PC-3 (cell line): ENCODE measurements around the gene SHROOM2.

ENCODE experiments used
- CTCF ChIP-seq: fragments of 300-600 bp; sonication (generic); conservative IDR thresholded peaks from 2 replicates; pipeline ENCODE4 v1.5.1; 2017; ENCODE audit warnings: antibody characterized with exemption, low read depth, mild to moderate bottlenecking, low read length
- EZH2 ChIP-seq: fragments of 300-600 bp; sonication (generic); IDR thresholded peaks from one replicate; pipeline ENCODE4 v1.6.1; 2017; ENCODE audit warnings: antibody characterized with exemption, mild to moderate bottlenecking, low read length; ENCODE audit not compliant: unreplicated experiment
- EZH2phosphoT487 ChIP-seq: fragments of 300-600 bp; sonication (generic); IDR thresholded peaks from 2 replicates; pipeline ENCODE4 v1.6.1; 2018; ENCODE audit warnings: mild to moderate bottlenecking, antibody characterized with exemption, low read length, borderline replicate concordance

- TF ChIP-seq EZH2 (no peak), CTCF (no peak), EZH2phosphoT487 (no peak)
Observed at GRCh38 chrX:9919632-9920172, 133.5 kb downstream of the SHROOM2 start.
